ES-I3 (cell line): ENCODE results near the gene SRRM3.
"Not testable (repeated sequence)": the region's sequence is repeated elsewhere in the genome, so short reads cannot be mapped to it uniquely, and the experiment has no call there.

ENCODE experiments used
- H3K36me3 ChIP-seq: 2 replicates; pipeline ENCODE4 v1.6.1; 2013; ENCODE audit warnings: mild to moderate bottlenecking, low read length, control low read depth, moderate library complexity; ENCODE audit not compliant: insufficient read depth
- H3K4me1 ChIP-seq: 2 replicates; pipeline ENCODE4 v1.6.1; 2013; ENCODE audit warnings: mild to moderate bottlenecking, control low read depth, low read length; ENCODE audit not compliant: insufficient read depth
- H3K9ac ChIP-seq: 2 replicates; pipeline ENCODE4 v1.6.1; 2013; ENCODE audit warnings: low read depth, mild to moderate bottlenecking, low read length, moderate library complexity
- H3K9me3 ChIP-seq: 2 replicates; pipeline ENCODE4 v1.6.1; 2013; ENCODE audit warnings: mild to moderate bottlenecking, low read length, moderate library complexity; ENCODE audit not compliant: control insufficient read depth, insufficient read depth

The SRRM3 gene

DNA sequence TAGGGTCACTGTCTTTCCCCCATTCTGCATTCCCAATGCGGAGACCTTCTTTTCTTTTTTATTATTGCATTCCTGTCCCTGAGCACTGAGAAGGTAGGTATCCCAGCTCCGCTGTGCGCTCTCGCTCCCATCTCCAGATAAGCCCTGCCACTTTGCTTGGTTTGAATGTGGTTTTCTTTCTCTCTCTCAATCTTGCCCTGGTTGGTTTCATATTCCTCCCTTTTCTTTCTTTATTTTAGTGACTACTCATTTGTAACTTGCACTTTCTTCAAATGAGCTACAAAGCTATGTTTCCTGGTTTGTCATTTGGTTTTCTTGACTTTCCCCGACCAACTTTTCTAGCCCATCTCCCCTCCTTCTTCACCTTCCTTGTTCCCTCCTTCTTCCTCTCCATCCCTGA is 71.8 kb downstream of the SRRM3 start:
- Histone ChIP-seq H3K4me1 (peaks cover 24% of the 10 kb centered on the region), H3K9ac (no peak overlapping the region), H3K36me3 (no peaks in the 10 kb centered on the region), H3K9me3 (no peaks in the 10 kb centered on the region)

DNA sequence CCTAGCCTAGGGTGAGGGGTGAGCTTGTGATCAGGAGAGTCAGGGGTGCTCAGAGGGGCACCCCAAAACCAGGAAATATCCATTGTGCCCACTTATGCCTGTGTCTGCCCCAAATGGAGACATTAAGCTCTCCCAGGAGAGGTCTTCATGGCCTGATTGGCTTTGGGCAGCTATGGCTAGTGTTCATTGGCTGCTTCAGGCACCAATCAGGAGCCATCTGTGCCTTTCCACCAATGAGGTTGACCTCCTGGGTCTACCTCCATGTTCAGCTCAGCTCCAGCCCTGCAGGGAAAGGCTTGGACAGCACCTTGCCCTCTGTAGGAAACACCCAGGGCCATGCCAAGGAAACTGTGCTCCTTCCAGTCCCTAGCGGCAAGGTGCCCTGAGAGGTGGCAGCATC is 76.8 kb downstream of the SRRM3 start:
- Histone ChIP-seq H3K9ac (no peak overlapping the region), H3K9me3 (no peaks in the 10 kb centered on the region), H3K4me1 (no peaks in the 10 kb centered on the region), H3K36me3 (no peaks in the 10 kb centered on the region)

DNA sequence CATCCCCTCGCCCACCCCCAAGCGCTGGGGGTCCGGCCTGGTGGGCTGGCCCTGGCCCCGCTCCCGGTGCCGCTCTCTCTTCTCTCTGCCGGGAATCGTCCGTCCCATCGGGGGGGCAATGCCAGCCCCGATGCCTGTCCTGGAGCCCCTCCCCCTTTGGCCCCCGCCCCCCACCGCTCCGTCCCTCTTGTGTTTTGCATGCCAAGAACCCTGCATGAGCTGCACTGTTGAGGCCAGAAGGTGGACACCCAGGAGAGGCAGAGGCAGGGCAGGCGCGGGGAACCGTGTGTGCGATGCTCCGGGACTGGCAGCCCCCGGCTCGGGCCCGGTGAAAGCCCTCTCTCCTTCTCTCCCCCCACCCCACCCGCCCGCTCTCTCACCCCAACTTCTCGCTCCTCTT is 78.7 kb downstream of the SRRM3 start:
- H3K4me1 ChIP-seq: no peaks in the 10 kb centered on the region
- H3K36me3 ChIP-seq: no peaks in the 10 kb centered on the region
- H3K9me3 ChIP-seq: no peaks in the 10 kb centered on the region
- peak overlapping the region; percentile 48; the same call in 1 of the 2 replicates for H3K9ac ChIP-seq

DNA sequence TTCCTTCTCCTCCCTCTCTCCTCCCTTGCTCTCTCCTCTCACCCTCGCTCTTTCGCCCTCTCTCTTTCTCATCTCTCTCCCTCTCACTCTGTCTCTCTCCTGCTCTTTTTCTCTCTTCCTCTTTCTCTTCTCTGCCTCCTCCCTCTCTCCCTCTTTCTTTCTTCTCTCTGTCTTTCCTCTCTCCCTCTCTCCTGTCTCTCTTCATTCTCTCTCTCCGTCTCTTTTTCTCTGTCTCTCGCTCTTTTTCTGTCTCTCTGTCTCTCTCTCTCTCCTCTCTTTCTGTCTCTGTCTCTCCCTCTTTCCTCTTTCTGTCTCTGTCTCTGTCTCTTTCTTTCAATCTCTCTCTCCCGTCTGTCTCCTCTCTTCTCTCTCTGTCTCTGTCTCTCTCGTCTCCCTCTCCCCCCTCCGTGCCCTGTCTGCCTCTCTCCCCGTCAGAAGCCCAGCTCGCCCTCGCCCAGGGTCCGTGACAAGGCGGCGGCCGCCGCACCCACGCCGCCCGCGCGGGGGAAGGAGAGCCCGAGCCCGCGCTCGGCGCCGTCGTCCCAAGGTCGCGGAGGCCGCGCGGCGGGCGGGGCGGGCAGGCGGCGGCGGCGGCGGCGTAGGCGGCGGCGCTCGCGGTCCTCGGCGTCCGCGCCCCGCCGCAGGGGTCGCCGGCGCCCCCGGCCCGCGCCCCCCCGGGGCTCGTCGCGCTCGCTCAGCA is 79.5 kb downstream of the SRRM3 start:
- no peaks in the 10 kb centered on the region for H3K4me1 ChIP-seq
- no peaks in the 10 kb centered on the region for H3K9me3 ChIP-seq
- no peaks in the 10 kb centered on the region for H3K36me3 ChIP-seq
- peak overlapping the region; percentile 48; the same call in 1 of the 2 replicates for H3K9ac ChIP-seq

DNA sequence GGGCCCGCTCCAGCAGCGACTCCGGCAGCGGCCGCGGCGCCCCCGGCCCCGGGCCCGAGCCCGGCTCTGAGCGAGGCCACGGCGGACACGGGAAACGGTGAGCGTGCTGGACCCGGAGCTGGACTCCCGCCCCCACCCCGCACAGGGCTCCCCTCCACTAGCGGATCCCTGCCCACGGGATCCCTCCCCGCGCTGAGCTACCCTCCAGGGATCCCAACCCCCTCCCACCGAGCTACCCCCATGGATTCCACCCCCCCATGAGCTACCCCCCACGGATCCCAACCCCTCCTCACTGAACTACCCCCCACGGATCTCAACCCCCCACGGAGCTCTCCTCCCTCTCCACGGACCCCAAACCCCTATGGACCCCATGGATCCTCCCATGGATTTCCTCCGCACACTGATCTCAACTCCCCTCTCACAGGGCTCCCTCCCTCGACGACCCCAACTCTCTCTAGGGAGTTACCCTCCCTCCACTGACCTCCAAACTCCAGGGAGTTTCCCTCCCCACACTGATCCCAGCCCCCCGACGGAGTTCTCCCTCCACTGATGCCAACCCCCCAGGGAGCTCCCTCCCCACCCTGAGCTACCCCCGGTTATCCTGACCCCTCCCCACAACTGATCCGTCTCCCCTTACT is 80.1 kb downstream of the SRRM3 start:
- no peaks in the 10 kb centered on the region for H3K36me3 ChIP-seq
- peak overlapping the region; percentile 42; the same call in 1 of the 2 replicates for H3K9ac ChIP-seq
- no peaks in the 10 kb centered on the region for H3K4me1 ChIP-seq

DNA sequence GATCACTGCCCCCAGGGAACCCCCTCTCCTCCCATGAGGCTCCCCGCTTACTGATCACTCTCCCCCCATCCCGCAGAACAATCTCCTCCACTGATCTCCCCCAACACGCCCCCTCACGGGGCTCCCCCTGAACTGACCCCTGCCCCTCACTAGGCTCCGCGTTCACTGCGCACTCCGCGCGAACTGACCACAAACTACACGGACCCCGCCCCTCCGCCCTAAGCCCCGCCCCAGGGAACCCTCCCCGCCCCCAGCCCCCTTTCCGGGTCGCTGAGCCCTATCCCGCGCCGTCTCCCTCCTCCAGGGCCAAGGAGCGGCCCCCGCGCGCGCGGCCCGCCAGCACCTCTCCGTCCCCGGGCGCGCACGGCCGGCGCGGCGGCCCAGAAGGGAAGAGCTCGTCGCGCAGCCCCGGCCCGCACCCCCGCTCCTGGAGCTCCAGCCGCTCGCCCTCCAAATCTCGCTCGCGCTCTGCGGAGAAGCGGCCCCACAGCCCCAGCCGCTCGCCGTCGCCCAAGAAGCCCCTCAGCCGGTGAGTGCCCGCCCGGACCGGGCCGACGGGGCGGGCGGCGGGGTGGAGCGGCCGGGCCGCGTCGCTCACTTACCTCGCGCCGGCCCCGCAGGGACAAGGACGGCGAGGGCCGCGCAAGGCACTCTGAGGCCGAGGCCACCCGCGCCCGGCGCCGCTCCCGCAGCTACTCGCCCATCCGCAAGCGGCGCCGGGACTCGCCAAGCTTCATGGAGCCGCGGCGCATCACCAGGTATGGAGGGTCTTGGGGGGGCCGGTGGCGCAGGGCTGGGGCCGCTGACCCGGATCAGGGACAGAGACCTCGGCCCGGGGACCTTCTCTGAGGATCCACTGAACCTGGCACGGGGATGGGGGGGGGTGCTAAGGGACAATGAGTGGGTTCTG is 80.9 kb downstream of the SRRM3 start:
- H3K4me1 ChIP-seq: peaks cover 5% of the 10 kb centered on the region; the same call in 1 of the 2 replicates
- no peaks in the 10 kb centered on the region for H3K36me3 ChIP-seq
- H3K9ac ChIP-seq: peak overlapping the region; percentile 62
- no peaks in the 10 kb centered on the region for H3K9me3 ChIP-seq

More for the DNA sequence above, 80.1 kb downstream of the SRRM3 start:
- no peaks in the 10 kb centered on the region for H3K9me3 ChIP-seq

DNA sequence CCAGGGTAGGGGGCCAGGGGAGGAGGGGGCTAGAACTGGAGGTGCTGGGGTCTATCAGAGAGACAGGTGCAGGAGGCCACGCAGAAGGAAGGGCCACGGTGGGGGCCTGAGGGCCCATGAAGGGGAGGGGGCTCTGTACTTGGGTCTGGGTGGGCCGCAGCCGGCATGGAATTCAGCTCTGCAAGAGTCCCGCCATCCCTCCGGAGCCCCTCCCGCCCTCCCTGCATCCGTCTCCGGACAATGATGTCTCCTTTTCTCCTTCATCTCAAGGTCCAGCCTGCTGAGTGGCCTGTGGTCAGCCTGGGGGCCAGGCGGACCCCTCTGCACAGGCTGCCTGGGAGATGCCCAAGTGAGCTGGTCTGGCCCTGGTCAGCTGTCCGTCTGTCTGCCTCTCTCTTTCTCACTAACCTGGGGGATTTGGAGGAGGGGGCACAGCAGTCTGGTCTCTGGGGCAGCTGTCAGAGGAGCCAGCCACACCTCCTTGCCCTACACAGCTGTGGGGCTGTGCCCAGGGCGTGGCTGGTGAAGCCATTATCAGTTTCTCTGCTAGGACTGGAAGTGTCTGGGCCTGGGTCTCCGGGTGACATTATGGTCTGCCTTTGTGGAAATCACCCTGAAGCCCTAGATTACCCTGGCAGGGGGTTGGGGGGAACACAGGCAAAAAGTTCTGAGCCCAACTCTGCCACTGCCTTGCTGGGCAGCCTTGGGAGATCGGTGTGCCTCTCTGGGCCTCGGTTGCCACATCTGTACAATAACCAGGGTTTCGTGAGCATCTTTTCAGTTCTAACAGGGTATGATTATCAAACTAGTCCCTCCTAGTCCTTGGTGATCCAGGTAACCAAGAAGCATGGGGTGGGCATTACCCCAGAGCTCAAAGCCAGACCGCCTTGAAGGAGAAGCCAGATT is 81.8 kb downstream of the SRRM3 start:
- peak overlapping the region; percentile 62; the same call in 1 of the 2 replicates for H3K9ac ChIP-seq
- no peaks in the 10 kb centered on the region for H3K36me3 ChIP-seq
- peaks cover 5% of the 10 kb centered on the region; the same call in 1 of the 2 replicates for H3K4me1 ChIP-seq
- H3K9me3 ChIP-seq: no peaks in the 10 kb centered on the region

DNA sequence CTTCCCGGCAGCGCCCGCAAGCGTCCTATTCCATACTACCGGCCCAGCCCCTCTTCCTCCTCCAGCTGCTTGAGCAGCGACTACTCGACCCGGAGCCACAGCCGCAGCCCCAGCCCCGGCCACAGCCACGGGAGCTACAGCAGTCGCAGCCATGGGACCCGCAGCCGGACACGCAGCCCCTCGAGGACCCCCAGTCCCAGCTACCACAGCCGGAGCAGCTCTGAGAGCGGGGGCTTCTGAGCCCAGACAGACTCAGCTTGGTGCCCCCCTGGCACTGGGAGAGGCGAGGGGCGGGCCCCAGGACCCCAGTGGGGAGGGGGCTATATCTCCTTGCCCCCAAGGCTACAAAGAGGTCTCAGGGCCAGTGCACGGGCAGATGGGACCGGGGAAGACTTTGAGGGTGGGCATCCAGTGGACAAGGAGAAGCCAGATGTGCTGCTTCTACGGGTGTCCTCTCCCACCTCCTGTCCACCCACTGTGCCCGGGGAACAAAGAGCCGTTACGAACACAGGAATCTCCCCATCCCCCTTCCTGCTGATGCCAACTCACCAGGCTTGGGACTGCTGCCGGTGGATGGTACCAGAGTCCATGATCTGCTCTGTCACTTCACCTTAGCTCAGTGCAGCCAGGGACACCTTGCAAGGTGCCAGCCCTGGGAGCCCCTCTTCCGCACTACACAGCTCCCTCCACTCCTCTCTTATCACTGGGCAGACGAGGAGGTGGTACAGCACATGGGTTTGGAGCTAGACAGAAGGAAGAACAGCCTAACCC is 84.1 kb downstream of the SRRM3 start:
- Histone ChIP-seq H3K9ac (no peak overlapping the region), H3K36me3 (no peaks in the 10 kb centered on the region), H3K9me3 (no peaks in the 10 kb centered on the region), H3K4me1 (peaks cover 14% of the 10 kb centered on the region; the same call in 1 of the 2 replicates)

DNA sequence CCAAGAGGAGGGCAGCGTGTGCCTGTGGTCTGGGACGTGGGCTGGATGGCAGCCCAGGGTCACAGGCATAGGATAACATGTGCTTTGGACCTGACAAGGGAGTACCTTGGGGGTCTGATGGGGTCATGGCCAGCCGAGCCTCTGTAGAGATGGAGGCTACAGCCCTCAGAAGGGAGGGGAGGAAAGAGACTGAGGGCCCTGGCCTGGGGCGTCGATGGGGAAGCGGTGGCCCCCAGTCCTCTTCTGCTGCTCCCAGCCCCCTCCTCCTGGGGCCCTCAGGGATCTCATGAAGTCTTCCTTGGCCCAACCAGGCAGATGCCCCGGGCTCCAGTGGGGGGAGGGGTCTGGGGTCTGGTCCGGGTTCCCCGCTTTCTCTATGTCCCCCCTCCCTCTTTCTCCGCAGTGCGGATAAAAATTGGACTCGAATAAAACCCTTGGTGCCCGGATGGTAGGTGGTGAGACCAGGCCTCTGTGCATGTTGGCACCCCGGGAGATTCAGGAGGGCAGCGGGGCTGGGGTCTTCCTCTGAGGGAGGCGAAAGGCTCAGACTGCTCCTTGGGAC is 85.2 kb downstream of the SRRM3 start:
- H3K9ac ChIP-seq: no peak overlapping the region
- H3K9me3 ChIP-seq: no peaks in the 10 kb centered on the region
- H3K4me1 ChIP-seq: peaks cover 21% of the 10 kb centered on the region
- no peaks in the 10 kb centered on the region for H3K36me3 ChIP-seq

DNA sequence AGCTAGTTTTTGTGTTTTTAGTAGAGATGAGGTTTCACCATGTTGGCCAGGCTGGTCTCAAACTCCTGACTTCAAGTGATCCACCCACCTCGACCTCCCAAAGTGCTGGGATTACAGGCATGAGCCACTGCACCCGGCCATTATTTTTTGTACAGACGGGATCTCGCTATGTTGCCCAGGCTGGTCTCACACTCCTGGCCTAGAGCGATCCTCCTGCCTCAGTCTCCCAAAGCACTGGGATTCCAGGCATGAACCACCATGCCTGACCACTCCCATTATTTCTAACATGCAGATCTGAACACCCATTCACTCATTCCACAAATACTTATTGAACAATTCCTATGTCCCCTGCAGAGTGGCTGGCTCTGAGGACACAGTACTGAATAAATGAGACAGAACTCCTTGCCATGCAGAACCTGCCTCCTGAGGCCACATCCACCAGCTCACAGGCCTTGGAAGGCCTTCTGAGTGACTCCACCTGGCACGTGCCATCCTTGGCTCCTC is 89.2 kb downstream of the SRRM3 start:
- not testable (repeated sequence) for H3K9ac ChIP-seq, H3K36me3 ChIP-seq, H3K9me3 ChIP-seq
- peaks cover 31% of the 10 kb centered on the region for H3K4me1 ChIP-seq

DNA sequence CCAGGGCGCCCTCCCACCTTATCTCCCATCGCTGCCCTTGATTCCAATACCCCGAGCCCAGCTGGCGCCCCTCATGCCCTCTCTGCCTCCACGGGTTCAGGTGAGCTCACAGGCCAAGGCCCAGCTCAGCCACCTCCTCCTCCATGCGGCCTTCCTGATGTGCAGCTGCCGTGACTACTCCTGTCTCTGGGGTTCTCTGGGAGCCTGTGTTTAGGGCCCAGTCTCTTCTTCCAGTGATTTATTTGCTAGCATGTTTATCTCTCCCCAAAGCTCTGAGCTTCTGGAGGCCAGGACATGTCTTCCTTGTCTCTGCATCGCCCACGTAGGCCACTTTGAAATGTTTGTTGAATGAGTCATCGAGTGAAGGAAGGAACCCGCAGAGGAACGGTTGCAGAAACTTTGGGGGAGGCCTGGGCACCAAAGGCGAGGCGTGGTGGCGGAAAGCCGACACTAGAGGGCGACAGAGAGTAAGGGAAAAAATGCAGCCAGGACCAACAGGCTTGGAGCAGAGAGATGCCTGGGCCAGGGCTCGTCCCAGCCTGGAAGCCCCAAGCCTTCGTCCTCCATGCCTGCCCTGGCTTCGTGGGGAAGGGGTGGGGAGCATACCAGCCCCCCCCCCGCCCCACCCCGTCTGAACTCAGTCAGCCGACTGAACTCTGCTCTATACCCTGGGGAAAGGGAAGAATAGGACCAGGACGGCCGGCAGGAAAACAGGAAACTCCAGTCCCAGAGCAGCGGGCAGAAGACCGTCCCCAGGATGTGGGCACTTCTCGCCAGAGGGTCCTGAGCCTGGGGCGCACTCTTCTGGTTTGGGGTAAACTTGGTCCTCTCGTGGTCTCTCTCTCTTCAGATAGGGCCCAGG is 89.9 kb downstream of the SRRM3 start:
- H3K36me3 ChIP-seq: no peaks in the 10 kb centered on the region
- no peaks in the 10 kb centered on the region for H3K9me3 ChIP-seq
- peaks cover 31% of the 10 kb centered on the region for H3K4me1 ChIP-seq
- peak overlapping the region; percentile 36 for H3K9ac ChIP-seq

DNA sequence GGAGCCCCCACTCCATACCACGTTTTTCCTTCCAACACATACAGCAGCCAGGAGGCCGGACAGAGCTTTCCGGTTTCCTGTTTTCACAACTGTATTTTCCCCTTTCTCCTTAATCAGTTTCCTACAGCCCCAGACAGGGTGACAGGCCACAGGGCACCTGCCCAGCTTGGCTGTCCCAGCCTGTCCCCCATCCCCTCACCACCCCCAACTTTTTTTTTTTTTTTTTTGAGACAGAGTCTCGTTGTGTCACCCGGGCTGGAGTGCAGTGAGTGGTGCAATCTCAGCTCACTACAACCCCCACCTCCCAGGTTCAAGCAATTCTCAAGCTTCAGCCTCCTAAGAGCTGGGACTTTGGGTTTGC is 90.5 kb downstream of the SRRM3 start:
- H3K9me3 ChIP-seq: no peaks in the 10 kb centered on the region
- H3K36me3 ChIP-seq: no peaks in the 10 kb centered on the region
- H3K4me1 ChIP-seq: peaks cover 29% of the 10 kb centered on the region
- H3K9ac ChIP-seq: peak overlapping the region; percentile 36
